HEK293T (cell line): ENCODE results near the gene SGCB.

ENCODE experiments used
- BHLHE40 ChIP-seq: fragments of 450-650 bp; IDR thresholded peaks from 2 replicates; pipeline ENCODE4 v1.6.1; 2016; ENCODE audit warnings: mild to moderate bottlenecking, moderate library complexity, borderline replicate concordance
- CTBP1 ChIP-seq: fragments of 450-650 bp; IDR thresholded peaks from 2 replicates; pipeline ENCODE4 v1.6.1; 2016; ENCODE audit warnings: borderline replicate concordance
- ELF4 ChIP-seq: fragments of 450-650 bp; IDR thresholded peaks from 2 replicates; pipeline ENCODE4 v1.6.1; 2017; ENCODE audit warnings: antibody characterized with exemption
- FOXA1 ChIP-seq: fragments of 450-650 bp; IDR thresholded peaks from 2 replicates; pipeline ENCODE4 v1.6.1; 2016; ENCODE audit warnings: mild to moderate bottlenecking
- FOXM1 ChIP-seq: fragments of 450-650 bp; IDR thresholded peaks from 2 replicates; pipeline ENCODE4 v1.6.1; 2017; ENCODE audit warnings: mild to moderate bottlenecking, borderline replicate concordance
- HDGF ChIP-seq: fragments of 450-650 bp; IDR thresholded peaks from 2 replicates; pipeline ENCODE4 v1.6.1; 2017; ENCODE audit warnings: antibody characterized with exemption, borderline replicate concordance
- LEF1 ChIP-seq: fragments of 450-650 bp; IDR thresholded peaks from 2 replicates; pipeline ENCODE4 v1.6.1; 2017; ENCODE audit warnings: mild to moderate bottlenecking, borderline replicate concordance
- SP1 ChIP-seq: fragments of 450-650 bp; IDR thresholded peaks from 2 replicates; pipeline ENCODE4 v1.6.1; 2017
- SUZ12 ChIP-seq: fragments of 450-650 bp; IDR thresholded peaks from 2 replicates; pipeline ENCODE4 v1.6.1; 2016; ENCODE audit warnings: mild to moderate bottlenecking
- TARDBP ChIP-seq: fragments of 450-650 bp; IDR thresholded peaks from 2 replicates; pipeline ENCODE4 v1.6.1; 2016
- TF ChIP-seq, protein P1 (sequence below): fragments of 450-650 bp; IDR thresholded peaks from 2 replicates; pipeline ENCODE4 v1.6.1; 2016

DNA sequence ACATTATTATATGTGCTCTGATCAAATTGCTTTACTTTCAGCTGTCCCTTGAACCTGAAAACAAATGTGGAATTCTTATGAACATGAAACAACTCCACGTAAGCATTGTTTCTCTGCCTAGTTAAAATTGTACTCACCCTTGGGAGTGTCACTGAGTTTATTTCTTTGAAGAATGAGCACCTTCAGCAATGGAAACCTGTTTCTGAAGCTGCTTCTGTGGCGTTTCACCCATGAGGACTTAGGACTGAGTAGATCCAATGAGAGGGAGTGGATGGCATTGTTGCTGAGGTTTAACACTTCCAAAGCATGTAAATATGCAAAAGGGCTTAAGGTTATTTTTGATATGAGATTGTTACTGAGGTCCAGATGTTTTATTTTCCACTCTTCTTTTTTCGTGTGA lies 21.1 kb downstream of the SGCB start:
- TF ChIP-seq, protein P1, sequence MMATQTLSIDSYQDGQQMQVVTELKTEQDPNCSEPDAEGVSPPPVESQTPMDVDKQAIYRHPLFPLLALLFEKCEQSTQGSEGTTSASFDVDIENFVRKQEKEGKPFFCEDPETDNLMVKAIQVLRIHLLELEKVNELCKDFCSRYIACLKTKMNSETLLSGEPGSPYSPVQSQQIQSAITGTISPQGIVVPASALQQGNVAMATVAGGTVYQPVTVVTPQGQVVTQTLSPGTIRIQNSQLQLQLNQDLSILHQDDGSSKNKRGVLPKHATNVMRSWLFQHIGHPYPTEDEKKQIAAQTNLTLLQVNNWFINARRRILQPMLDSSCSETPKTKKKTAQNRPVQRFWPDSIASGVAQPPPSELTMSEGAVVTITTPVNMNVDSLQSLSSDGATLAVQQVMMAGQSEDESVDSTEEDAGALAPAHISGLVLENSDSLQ: no peak
- TF ChIP-seq BHLHE40: no peak
- TF ChIP-seq SUZ12: no peak
- TF ChIP-seq SP1: no peak
- TF ChIP-seq FOXM1: no peak
- no peak for TF ChIP-seq LEF1
- no peak for TF ChIP-seq FOXA1
- no peak for TF ChIP-seq HDGF
- TF ChIP-seq ELF4: no peak
- no peak for TF ChIP-seq TARDBP
- no peak for TF ChIP-seq CTBP1
